Stomach smooth muscle (tissue), 2 donors: ENCODE results near the gene TBL1Y.

Experiments used
- H3K27ac ChIP-seq: one replicate; pipeline ENCODE4 v1.7.0; 2013; ENCODE audit warnings: mild to moderate bottlenecking, low read length, inconsistent platforms
- H3K27me3 ChIP-seq, 2 donors: one replicate each; pipeline ENCODE4 v1.7.0; 2013; ENCODE audit warnings: low read length in 2 of 2; ENCODE audit not compliant: insufficient read depth in 2 of 2, control insufficient read depth in 1 of 2
- H3K36me3 ChIP-seq, 2 donors: one replicate each; pipeline ENCODE4 v1.7.0; 2013; ENCODE audit warnings: low read length in 2 of 2; ENCODE audit not compliant: control insufficient read depth in 2 of 2, insufficient read depth in 2 of 2
- H3K4me1 ChIP-seq: one replicate; pipeline ENCODE4 v1.7.0; 2013; ENCODE audit warnings: low read length; ENCODE audit not compliant: control insufficient read depth, insufficient read depth
- H3K4me3 ChIP-seq, 2 donors: one replicate each; pipeline ENCODE4 v1.7.0; 2013; ENCODE audit warnings: low read length in 2 of 2
- H3K9ac ChIP-seq, 2 donors: one replicate each; pipeline ENCODE4 v1.7.0; 2013; ENCODE audit warnings: low read length in 2 of 2, mild to moderate bottlenecking in 1 of 2
- H3K9me3 ChIP-seq, 2 donors: one replicate each; pipeline ENCODE4 v1.7.0; 2013; ENCODE audit warnings: low read length in 2 of 2; ENCODE audit not compliant: control insufficient read depth in 2 of 2
- donor health status: healthy.
- donor health status: Pancreatic carcinoma.

Gene TBL1Y

DNA sequence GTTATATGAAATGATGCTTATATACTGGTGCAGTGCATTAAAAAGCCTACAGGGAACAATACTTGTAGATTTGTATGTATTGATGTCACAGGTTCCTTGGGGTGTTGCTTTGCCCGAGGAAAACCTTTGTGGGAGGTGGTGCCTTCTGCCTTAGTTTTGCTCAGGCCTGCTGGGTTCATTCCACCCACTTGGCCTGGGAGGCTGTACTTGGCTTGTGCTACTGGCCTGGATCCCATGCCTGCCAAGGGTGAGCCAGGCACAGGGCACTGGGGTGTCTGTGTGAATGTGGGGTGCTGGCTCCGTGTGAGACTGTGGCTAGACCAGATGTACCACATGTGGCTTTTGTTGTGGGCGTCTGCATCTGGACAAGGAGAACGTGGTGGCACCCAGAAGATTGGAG, 17.8 kb downstream of the TBL1Y start:
- Histone ChIP-seq H3K4me1 (no peaks in the 10 kb centered on the region), H3K36me3 (no peaks in the 10 kb centered on the region), H3K9me3 (no peaks in the 10 kb centered on the region), H3K9ac (no peak overlapping the region), H3K4me3 (no peak overlapping the region), H3K27ac (no peak overlapping the region), H3K27me3 (no peaks in the 10 kb centered on the region)

DNA sequence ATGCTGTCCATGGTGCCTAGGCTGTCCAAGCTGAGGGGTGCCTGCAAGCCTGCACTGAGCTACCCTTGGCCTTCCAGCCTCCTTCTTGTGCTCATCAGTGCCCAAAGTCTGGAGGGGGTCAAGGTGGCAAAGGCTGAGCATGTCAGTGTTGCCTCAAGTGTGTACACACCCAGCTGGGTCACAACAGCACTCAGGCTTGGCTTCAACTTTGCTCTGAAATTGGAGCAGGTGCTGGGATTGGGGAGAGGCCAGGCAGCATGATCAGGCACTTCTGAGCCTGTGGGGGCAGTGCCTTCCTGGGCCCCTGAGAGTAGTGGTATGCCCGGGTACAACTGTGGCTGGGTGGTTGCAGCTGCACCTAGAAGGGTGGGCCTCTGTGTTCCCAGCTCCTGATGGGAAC, 18.7 kb downstream of the TBL1Y start:
- Histone ChIP-seq H3K9me3 (no peaks in the 10 kb centered on the region), H3K27me3 (no peaks in the 10 kb centered on the region), H3K4me3 (no peak overlapping the region), H3K36me3 (no peaks in the 10 kb centered on the region), H3K4me1 (no peaks in the 10 kb centered on the region), H3K9ac (no peak overlapping the region), H3K27ac (no peak overlapping the region)

DNA sequence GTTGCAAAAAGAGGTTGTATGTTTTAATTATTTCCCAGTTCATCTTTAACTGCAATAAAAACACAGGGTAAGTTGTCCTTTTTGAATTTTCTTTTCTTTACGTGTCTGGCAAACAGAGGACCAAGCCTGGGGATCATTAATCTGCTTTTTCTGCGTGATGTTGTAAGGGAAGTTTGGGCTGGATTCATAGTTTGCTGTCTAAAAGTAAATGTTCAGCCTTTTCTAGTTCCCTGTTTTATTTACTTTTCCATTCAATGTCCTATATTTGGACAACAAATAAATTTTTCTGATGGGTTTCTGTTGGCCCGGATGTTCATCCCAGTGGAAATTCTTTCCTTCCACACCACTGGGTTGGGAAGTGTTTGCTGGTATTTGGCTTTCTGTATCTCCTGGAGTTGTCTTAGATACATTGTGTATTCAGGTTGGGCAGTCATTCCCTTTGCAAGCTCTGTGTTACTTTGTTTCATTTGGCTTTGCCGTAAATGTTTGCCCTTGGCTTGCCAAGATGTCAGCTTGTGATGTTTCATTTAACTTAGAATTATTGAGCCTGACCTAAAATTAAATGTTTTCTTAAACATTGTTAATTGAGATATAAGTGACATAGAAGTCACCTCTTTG, 21.4 kb downstream of the TBL1Y start:
- no peaks in the 10 kb centered on the region for H3K4me1 ChIP-seq
- no peak overlapping the region for H3K4me3 ChIP-seq
- H3K27me3 ChIP-seq, result no peaks in the 10 kb centered on the region
- no peaks in the 10 kb centered on the region for H3K9me3 ChIP-seq
- no peak overlapping the region for H3K9ac ChIP-seq
- no peak overlapping the region for H3K27ac ChIP-seq
- H3K36me3 ChIP-seq, result no peaks in the 10 kb centered on the region

DNA sequence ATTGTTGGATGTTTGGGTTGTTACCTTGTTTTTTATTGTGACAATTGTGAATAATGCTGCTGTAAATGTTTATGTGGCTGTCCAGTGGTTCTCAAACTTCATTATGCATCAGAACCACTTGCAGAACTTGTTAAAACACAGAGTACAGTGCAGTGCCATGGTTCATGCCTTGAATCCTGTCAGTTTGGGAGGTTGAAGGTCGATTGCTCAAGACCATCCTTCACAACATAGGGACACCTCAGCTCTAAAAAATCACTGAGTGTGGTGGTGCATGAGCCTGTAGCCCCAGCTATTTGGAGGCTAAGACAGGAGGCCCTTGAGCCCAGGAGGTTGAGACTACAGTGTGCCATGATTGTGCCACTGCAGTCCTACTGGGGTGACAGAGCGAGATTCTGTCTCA, 25.0 kb downstream of the TBL1Y start:
- no peak overlapping the region for H3K4me3 ChIP-seq
- H3K4me1 ChIP-seq, result no peaks in the 10 kb centered on the region

DNA sequence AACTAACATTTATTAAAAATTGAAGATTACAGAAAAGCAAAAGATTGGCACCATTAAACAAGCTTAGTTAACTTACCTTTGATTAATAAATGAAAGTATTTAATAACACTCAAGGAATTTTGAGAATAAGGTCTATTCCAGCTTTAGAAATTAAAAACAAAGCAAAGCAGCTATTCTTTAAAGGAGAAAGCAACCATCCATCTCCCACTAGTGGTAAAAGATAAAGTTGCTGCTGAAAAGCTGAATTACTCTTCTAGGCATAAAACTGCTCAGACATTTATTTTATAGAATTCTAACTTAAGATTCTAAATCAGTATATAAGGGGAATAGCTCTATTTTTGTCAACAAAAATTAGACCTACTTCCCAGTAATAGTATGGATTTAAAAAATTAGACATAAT, 37.2 kb downstream of the TBL1Y start:
- H3K4me3 ChIP-seq, result no peak overlapping the region
- H3K36me3 ChIP-seq, result no peaks in the 10 kb centered on the region
- H3K27me3 ChIP-seq, result no peaks in the 10 kb centered on the region
- H3K9me3 ChIP-seq, result no peaks in the 10 kb centered on the region
- no peaks in the 10 kb centered on the region for H3K4me1 ChIP-seq
- no peak overlapping the region for H3K9ac ChIP-seq
- no peak overlapping the region for H3K27ac ChIP-seq

More for the DNA sequence above, 25.0 kb downstream of the TBL1Y start:
- Histone ChIP-seq H3K9me3 (no peaks in the 10 kb centered on the region), H3K9ac (no peak overlapping the region), H3K36me3 (no peaks in the 10 kb centered on the region), H3K27me3 (no peaks in the 10 kb centered on the region), H3K27ac (no peak overlapping the region)

DNA sequence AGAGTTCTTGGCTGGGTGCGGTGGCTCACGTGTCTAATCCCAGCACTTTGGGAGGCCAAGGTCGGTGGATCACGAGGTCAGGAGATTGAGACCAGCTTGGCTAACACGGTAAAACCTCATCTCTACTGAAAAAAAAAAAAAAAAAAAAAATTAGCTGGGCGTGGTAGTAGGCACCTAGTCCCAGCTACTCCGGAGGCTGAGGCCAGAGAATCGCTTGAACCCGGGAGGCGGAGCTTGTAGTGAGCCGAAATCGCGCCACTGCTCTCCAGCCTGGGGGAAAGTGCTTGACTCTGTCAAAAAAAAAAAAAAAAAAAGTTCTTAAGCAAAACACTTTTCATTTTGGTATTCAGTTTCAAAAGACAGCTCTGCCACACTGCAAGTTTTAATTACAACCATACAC, 37.9 kb downstream of the TBL1Y start:
- Histone ChIP-seq H3K27ac (no peak overlapping the region), H3K27me3 (no peaks in the 10 kb centered on the region), H3K9ac (no peak overlapping the region), H3K4me3 (no peak overlapping the region), H3K36me3 (no peaks in the 10 kb centered on the region), H3K9me3 (no peaks in the 10 kb centered on the region), H3K4me1 (no peaks in the 10 kb centered on the region)

DNA sequence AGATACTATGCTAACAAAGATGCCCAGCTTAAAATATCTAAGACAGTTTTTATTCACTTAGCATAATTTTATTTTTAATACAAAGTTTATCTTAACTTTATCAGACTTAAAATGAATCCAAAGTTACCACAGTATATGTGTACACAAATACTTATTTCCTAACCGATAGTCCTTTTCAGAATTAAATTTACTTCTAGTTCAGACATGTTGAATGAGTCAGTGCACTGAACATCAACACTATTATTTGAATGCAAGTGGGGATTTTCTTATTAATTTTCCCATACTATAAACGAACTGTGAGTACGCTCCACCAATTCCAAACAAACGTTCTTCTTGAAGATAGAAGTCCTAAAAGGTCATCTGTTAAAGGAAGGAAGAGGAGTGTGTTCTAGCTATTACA, 39.5 kb downstream of the TBL1Y start:
- Histone ChIP-seq H3K9me3 (no peaks in the 10 kb centered on the region), H3K27me3 (no peaks in the 10 kb centered on the region), H3K4me3 (no peak overlapping the region), H3K9ac (no peak overlapping the region), H3K36me3 (no peaks in the 10 kb centered on the region), H3K4me1 (no peaks in the 10 kb centered on the region), H3K27ac (no peak overlapping the region)

DNA sequence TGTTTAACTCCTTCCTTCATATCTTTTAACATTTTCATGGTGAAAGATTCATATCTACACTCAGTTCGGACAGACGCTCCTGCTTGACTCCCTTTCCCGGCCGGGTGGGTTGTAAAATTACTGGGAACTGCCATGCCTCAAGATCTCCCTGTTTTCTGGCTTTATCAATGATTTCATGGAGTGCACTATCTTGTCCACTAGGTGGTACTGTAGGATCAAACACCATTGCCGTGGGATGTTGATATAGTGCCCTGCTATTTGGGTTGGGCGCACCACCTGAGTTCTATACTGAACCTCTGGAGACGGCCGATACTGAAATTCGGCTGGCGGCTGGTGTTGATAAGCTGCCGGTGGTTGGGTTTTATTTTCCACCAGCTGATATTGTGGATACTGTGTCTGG, 54.2 kb downstream of the TBL1Y start:
- no peak overlapping the region for H3K27ac ChIP-seq
- no peaks in the 10 kb centered on the region for H3K27me3 ChIP-seq
- H3K9ac ChIP-seq, result no peak overlapping the region
- H3K36me3 ChIP-seq, result no peaks in the 10 kb centered on the region
- no peak overlapping the region for H3K4me3 ChIP-seq
- H3K9me3 ChIP-seq, result no peaks in the 10 kb centered on the region
- no peaks in the 10 kb centered on the region for H3K4me1 ChIP-seq

DNA sequence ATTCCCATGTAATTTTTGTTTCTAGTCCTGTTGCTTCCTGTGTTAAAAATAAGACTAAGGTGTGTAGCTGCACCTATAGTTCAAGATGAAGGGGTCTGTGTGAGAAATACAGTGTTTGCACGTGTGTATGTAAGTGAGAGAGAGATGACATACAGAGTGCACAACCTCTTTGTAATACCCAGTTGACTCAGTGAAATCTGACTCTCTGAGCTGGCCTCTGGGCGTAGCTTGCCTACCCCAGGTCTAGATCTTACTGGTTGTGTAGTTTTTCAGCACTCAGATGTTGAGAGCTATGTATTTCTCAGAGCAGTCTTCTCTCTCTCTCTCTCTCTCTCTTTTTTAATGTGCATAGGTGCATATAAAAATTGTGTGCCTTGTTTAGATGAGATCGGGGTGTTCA, 56.0 kb downstream of the TBL1Y start:
- H3K4me3 ChIP-seq, result no peak overlapping the region
- H3K27me3 ChIP-seq, result no peaks in the 10 kb centered on the region
- H3K9ac ChIP-seq, result no peak overlapping the region
- H3K36me3 ChIP-seq, result no peaks in the 10 kb centered on the region
- no peak overlapping the region for H3K27ac ChIP-seq
- H3K9me3 ChIP-seq, result no peaks in the 10 kb centered on the region
- no peaks in the 10 kb centered on the region for H3K4me1 ChIP-seq

DNA sequence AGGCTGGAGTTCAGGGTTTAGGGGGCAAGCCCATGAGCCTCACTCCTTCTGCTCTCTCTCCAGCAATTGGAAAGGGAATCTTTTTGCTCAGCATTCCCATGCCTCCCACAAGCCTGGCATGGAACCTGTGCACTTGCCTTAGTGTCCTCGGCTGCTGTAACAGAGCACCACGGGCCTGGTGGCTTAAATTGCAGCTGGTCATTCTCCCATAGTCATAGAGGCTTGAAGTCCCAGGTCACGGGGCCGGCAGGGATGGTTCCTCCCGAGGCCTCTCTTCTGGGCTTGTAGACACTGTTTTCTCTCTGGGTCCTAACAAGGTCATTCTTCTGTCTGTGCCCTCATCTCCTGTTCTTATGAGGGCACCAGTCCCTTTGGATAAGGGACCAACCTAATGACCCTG, 57.2 kb downstream of the TBL1Y start:
- Histone ChIP-seq H3K27ac (no peak overlapping the region), H3K9me3 (no peaks in the 10 kb centered on the region), H3K9ac (no peak overlapping the region), H3K4me3 (no peak overlapping the region), H3K36me3 (no peaks in the 10 kb centered on the region), H3K27me3 (no peaks in the 10 kb centered on the region), H3K4me1 (no peaks in the 10 kb centered on the region)

DNA sequence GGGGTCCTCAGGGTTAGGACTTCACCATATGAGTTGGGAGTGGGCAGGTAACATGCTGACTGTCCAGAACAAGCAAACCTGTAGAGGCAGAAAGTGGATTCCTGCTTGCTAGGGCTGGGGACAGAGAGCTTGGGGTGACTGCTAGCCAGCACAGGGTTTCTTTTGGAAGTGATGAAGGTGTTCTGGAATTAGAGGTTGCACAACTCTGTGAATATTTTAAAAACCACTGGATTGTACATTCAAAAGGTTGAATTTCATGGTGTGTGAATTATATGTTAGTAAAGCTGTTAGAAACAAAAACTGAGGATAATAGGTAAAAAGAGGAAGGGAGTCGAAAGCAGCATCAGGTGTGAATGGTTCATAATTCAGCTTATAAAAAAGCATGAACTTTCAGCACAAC, 57.7 kb downstream of the TBL1Y start:
- H3K36me3 ChIP-seq, result no peaks in the 10 kb centered on the region
- H3K4me3 ChIP-seq, result no peak overlapping the region
- no peaks in the 10 kb centered on the region for H3K27me3 ChIP-seq
- H3K4me1 ChIP-seq, result no peaks in the 10 kb centered on the region
- H3K27ac ChIP-seq, result no peak overlapping the region
- H3K9ac ChIP-seq, result no peak overlapping the region
- H3K9me3 ChIP-seq, result no peaks in the 10 kb centered on the region
